DMS114 treated with DMSO at 0.1 percent for 48 hours (cell line): ENCODE results near the gene IZUMO4.

Experiments used
- DNase-seq: peaks from one replicate; lab custom pipeline; 2025; ENCODE audit not compliant: unreplicated experiment; lab: John Stamatoyannopoulos, UW

The IZUMO4 gene

DNA sequence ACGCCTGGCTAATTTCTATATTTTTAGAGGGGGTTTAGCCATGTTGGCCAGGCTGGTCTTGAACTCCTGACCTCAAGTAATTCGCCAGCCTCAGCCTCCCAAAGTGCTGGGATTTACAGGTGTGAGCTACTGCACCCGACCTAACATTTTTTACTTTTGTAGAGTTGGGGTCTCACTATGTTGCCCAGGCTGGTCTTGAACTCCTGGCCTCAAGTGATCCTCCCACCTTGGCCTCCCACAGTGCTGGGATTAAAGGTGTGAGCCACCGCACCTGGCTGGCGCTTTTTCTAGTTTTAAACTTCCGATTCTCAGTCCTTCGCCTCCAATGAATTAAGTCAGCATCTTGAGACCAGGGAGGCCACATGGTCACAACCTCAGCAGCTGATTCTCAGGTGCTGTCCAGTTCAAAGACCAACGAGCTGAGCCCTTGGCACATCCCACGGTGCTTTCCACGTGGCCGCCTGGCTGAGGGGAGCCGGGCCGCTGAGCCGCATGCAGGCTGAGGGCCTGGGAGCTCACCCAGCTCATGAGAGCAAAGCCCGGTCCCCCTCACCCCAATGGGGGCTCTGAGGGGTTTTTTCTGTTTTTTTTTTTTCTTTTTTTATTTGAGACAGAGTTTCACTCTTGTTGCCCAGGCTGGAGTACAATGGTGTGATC is 45.6 kb downstream of the IZUMO4 start:
- no peak for DNase-seq

- DNase-seq = no peak
These were observed 47.5 kb downstream of the IZUMO4 start for GRCh38 chr19:2144190-2144589.

DNA sequence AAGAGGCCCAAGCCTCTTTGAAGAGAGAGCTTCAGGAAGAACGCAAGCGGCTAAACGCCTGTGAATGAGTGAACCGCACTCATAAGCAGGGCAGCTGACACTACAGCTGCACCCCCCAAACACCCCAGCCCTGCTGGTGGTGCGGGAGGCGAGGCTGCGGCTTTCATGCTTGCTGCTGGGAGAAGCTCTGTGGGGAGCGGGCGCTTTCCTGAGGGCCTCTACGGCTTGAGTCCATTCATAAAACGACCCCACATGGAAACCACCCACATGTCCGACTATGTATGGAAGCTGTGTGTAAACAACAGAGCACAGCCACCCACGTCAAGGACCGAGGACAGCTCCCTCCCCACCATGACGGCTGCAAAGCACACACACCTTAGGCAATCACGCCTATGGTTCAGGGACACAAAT is 49.1 kb downstream of the IZUMO4 start:
- no peak for DNase-seq

DNA sequence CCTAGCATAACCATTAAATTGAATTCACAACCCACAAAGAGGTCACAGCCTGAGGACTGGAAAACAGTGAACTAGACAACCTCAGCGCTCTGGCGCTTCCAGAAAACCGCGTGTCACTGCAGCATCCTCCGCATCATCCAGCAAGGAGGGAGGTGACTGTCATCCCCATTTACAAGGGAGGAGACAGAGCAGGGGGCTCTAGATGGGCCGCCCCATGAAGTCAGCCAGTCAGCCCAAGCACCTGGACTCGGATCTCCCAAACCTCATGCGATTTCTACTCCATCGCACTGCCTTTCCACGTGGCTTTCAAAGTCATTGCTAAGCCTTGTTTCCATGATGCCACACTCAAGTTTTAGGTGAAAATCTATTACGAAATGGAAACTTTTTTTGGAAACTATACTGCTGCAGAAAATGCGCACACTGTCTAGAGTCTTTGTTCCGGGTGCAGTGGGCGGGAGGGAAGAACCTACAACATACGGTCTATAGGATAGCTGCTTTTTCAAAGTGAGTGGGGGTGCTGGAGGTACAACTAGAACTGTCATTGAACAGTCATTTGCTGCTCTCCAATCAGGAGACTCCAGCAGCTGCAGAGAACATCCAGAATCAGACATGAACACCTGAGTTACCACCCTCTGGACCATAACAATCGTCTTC is 51.9 kb downstream of the IZUMO4 start:
- no peak for DNase-seq
